Nephron progenitor cell (in vitro differentiated cells): ENCODE measurements around the gene SCIMP.

Source experiments
- DNase-seq: peaks from one replicate; pipeline ENCODE4 v3.0.0; 2021
- H3K27ac Mint-ChIP-seq: 2 replicates; pipeline ENCODE4 v1.8.0; 2021; ENCODE audit warnings: mild to moderate bottlenecking, moderate library complexity, mixed read lengths
- H3K27me3 Mint-ChIP-seq: 2 replicates; pipeline ENCODE4 v1.8.0; 2021; ENCODE audit warnings: mild to moderate bottlenecking, low read depth, mixed read lengths; ENCODE audit not compliant: poor library complexity
- H3K36me3 Mint-ChIP-seq: 2 replicates; pipeline ENCODE4 v1.8.0; 2021; ENCODE audit warnings: low read depth, mixed read lengths
- H3K4me1 Mint-ChIP-seq: 2 replicates; pipeline ENCODE4 v1.8.0; 2021; ENCODE audit warnings: mixed read lengths
- H3K4me3 Mint-ChIP-seq: 2 replicates; pipeline ENCODE4 v1.8.0; 2021; ENCODE audit warnings: mild to moderate bottlenecking, moderate library complexity, mixed read lengths
- H3K9me3 Mint-ChIP-seq: 2 replicates; pipeline ENCODE4 v1.8.0; 2021; ENCODE audit warnings: mild to moderate bottlenecking, moderate library complexity, mixed read lengths
- TF ChIP-seq, protein P1 (sequence below): fragments of 200-600 bp; sonication (generic); IDR thresholded peaks from 2 replicates; pipeline ENCODE4 v1.5.0; 2021; ENCODE audit warnings: antibody characterized with exemption

The SCIMP gene

DNA sequence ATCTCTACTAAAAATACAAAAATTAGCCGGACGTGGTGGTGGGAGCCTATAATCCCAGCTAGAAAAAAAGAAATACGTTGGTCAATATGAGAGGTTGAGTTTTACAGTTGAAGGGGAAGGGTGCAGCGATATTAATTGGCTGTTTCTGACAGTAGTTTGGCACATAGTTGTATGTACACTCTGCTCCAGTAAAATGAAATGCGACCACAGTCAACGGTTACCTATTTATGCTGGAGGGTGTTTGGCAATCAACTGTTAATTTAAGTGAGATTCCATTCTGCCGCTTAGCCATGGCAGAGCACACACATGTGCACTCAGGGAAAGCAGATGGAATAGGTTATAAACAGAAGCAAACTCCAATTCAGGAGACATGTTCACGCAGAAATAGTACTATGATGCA lies 33.6 kb downstream of the SCIMP start:
- no peak for DNase-seq
- TF ChIP-seq, protein P1, sequence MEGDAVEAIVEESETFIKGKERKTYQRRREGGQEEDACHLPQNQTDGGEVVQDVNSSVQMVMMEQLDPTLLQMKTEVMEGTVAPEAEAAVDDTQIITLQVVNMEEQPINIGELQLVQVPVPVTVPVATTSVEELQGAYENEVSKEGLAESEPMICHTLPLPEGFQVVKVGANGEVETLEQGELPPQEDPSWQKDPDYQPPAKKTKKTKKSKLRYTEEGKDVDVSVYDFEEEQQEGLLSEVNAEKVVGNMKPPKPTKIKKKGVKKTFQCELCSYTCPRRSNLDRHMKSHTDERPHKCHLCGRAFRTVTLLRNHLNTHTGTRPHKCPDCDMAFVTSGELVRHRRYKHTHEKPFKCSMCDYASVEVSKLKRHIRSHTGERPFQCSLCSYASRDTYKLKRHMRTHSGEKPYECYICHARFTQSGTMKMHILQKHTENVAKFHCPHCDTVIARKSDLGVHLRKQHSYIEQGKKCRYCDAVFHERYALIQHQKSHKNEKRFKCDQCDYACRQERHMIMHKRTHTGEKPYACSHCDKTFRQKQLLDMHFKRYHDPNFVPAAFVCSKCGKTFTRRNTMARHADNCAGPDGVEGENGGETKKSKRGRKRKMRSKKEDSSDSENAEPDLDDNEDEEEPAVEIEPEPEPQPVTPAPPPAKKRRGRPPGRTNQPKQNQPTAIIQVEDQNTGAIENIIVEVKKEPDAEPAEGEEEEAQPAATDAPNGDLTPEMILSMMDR: no peak
- H3K36me3 Mint-ChIP-seq: peaks cover 24% of the 10 kb centered on the region

DNA sequence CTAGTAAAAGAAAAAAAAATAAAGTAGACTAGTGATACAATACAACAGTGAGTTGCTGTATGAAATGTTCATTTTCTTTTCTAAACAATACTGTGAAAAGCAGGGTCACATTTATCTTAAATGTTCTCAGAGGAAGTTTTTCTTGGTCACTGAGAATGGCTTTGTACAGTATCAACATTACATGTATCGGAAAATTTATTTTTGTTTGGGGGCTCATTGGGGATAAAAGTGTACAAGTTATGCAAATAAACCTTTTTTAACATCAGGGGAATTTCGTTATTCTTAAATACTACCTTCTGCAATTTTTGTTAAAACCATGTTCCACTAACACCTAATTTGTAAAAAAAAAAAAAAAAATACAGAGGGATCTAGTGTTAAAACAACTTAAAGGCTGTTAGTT lies 34.3 kb downstream of the SCIMP start:
- H3K9me3 Mint-ChIP-seq: peaks cover 9% of the 10 kb centered on the region
- no peak for DNase-seq
- peaks cover 28% of the 10 kb centered on the region for H3K36me3 Mint-ChIP-seq
- no peak overlapping the region for H3K4me3 Mint-ChIP-seq
- TF ChIP-seq, protein P1: no peak
- H3K27ac Mint-ChIP-seq: no peak overlapping the region
- no peaks in the 10 kb centered on the region for H3K4me1 Mint-ChIP-seq
- peaks cover 6% of the 10 kb centered on the region for H3K27me3 Mint-ChIP-seq

More for the DNA sequence above, 33.6 kb downstream of the SCIMP start:
- H3K27ac Mint-ChIP-seq: no peak overlapping the region
- peaks cover 6% of the 10 kb centered on the region for H3K27me3 Mint-ChIP-seq
- H3K9me3 Mint-ChIP-seq: peaks cover 9% of the 10 kb centered on the region
- H3K4me3 Mint-ChIP-seq: no peak overlapping the region
- no peaks in the 10 kb centered on the region for H3K4me1 Mint-ChIP-seq

DNA sequence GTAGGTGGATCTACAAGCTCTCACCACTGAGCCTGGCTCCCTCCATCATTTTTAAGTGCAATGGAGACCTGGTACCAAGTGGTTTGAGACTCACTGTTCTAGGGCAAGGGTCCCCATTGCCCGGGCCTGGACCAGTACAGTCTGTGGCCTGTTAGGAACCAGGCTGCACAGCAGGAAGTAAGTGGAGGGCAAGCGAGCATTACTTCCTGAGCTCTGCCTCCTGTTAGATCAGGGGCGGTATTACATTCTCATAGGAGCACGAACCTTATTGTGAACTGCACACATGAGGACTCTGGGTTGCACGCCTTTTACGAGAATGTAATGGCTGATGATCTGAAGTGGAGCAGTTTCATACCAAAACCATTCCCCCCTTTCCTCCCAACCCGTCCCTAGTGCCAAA lies 36.2 kb downstream of the SCIMP start:
- peaks cover 3% of the 10 kb centered on the region for H3K27me3 Mint-ChIP-seq
- H3K4me3 Mint-ChIP-seq: no peak overlapping the region
- TF ChIP-seq, protein P1: no peak
- H3K4me1 Mint-ChIP-seq: no peaks in the 10 kb centered on the region
- peaks cover 19% of the 10 kb centered on the region for H3K36me3 Mint-ChIP-seq
- no peak for DNase-seq
- H3K9me3 Mint-ChIP-seq: no peaks in the 10 kb centered on the region
- no peak overlapping the region for H3K27ac Mint-ChIP-seq

DNA sequence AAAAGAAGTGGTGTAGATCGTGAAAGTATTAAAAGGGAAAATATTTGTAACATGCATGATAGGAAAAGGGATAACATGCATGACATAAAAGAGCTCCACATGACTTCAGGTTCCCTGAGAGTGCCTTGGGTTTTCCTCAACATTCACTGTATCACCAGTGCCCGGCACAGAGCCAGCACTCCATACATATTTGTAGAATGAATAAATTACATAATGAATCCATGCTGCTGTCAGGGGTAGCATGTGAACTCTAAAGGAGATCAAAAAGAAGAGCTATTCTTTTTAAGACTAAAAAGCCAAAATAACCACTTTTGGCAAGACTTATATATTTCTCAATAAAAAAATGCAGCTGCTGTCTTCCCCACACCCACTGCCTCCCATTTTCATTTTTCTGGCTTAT lies 40.3 kb downstream of the SCIMP start:
- TF ChIP-seq, protein P1: no peak
- Mint-ChIP-seq H3K36me3 (peaks cover 33% of the 10 kb centered on the region), H3K4me3 (no peak overlapping the region), H3K9me3 (peaks cover 36% of the 10 kb centered on the region), H3K27me3 (peaks cover 13% of the 10 kb centered on the region), H3K4me1 (peaks cover 19% of the 10 kb centered on the region), H3K27ac (no peak overlapping the region)
- DNase-seq: no peak

DNA sequence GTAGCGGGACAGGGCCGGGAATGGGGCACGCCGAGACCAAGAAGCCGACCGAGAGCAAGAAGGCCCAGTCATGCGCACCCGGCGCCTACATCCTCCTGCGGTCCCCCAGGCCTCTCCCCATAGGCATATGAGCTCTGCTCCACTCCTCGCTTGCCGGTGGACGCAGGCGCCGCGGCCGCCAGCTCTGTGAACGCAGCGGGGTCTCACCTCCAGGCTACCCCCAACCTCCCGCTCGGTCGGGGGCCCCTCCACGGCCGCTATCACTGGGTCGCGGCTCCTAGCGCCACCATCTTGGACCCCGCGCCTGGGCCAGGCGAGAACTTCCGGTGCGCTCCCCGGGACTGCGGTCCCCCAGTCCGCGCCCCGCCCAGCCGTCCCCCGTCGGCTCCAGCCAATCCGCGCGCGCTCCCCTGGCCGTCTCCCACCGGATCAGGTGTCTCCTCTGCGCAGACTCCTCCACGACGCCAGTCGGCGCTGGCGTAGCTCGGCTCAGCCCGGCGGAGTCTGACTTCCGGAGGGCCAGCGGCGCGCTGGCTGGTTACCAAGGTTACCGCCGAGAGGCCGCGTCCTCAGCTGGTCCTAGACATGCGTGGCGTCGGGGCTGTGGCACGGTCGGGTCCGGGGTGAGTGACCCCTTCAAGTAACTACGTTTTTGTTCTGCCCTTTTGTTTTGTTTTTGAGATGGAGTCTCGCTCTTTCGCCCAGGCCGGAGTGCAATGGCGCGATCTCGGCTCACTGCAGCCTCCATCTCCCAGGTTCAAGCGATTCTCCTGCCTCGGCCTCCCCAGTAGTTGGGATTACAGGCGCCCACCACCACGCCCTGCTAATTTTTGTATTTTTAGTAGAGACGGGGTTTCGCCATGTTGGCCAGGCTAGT lies 42.9 kb downstream of the SCIMP start, which contains the start of gene ZNF594:
ZNF594 (minus strand) TSS at position 328 of the 877 bp plus-strand sequence. CDS start 7,612 bp downstream, outside the sequence.
- peaks cover 19% of the 10 kb centered on the region for H3K4me1 Mint-ChIP-seq

More for the DNA sequence above, 42.9 kb downstream of the SCIMP start, which contains the start of gene ZNF594:
- Mint-ChIP-seq H3K9me3 (peaks cover 62% of the 10 kb centered on the region), H3K4me3 (peak within 1 kb of the TSS; percentile 93), H3K27me3 (peaks cover 14% of the 10 kb centered on the region), H3K36me3 (peaks cover 59% of the 10 kb centered on the region), H3K27ac (no peak within 1 kb of the TSS)
- peak; percentile 96 for DNase-seq
- TF ChIP-seq, protein P1: peak; percentile 60
